Testis (tissue), 3 donors: ENCODE data around the gene CCL14. TPM values are rescaled to one million over a fixed set of nuclear protein-coding genes. Genes with fewer than 3 reads are reported as not detected.

Source experiments
- DNase-seq: peaks from one replicate; pipeline ENCODE4 v3.0.0-alpha.2; 2019
- H3K27ac ChIP-seq, 2 donors: fragments of 200-600 bp; sonication (generic); one replicate each; pipeline ENCODE4 v1.5.1; 2019
- H3K27me3 ChIP-seq: fragments of 200-600 bp; sonication (generic); one replicate; pipeline ENCODE4 v1.5.1; 2019
- H3K36me3 ChIP-seq: fragments of 200-600 bp; sonication (generic); one replicate; pipeline ENCODE4 v1.5.1; 2017; ENCODE audit warnings: low read depth; ENCODE audit errors: missing control alignments
- H3K4me1 ChIP-seq: fragments of 200-600 bp; sonication (generic); one replicate; pipeline ENCODE4 v1.5.1; 2019
- H3K4me3 ChIP-seq, 2 donors: fragments of 200-600 bp; sonication (generic); one replicate each; pipeline ENCODE4 v1.5.1; 2017 to 2019
- H3K9me3 ChIP-seq: fragments of 200-600 bp; sonication (generic); one replicate; pipeline ENCODE4 v1.5.1; 2017
- CTCF ChIP-seq, 3 experiments: fragments of 450-650 bp in 2 of 3; fragments of 200-600 bp in 1 of 3; sonication (generic) in 1 of 3; IDR thresholded peaks; one replicate each; pipeline ENCODE4 v1.5.1; 2016 to 2019; ENCODE audit warnings: antibody characterized with exemption in 3 of 3, mild to moderate bottlenecking in 2 of 3, moderate library complexity in 1 of 3
- POLR2A ChIP-seq: fragments of 450-650 bp; IDR thresholded peaks from one replicate; pipeline ENCODE4 v1.6.1; 2017; ENCODE audit warnings: antibody characterized with exemption, mild to moderate bottlenecking, moderate library complexity
- WGBS, 2 donors: methylation state at CpG; one replicate each; pipeline ENCODE4 v1.1.5; 2018; 5-methylcytosine and 5-hydroxymethylcytosine counted together
- intact Hi-C: fragments of 100-400 bp; cut with DNase I; formaldehyde crosslinking; loops from one replicate; pipeline ENCODE4 v1.15.1; 2023; ENCODE audit warnings: low total_unique reads
- polyA plus RNA-seq: library from polyadenylated mRNA; stranded (reverse); fragments of 350-450 nt; fragmentation: Illumina TruSeq; extraction: RNeasy Lipid Tissue Mini Kit (QIAGEN cat#74804); gene quantifications from one replicate; pipeline ENCODE4 v1.2.3, GENCODE V29; 2014; ENCODE audit warnings: low read depth, low replicate concordance; ENCODE audit not compliant: insufficient read depth
- total RNA-seq, 2 donors: library from RNA; depleted of rRNA; stranded (reverse); fragments of >200 nt; gene quantifications; one replicate each; pipeline ENCODE4 v1.2.3, GENCODE V29; 2016

CCL14 gene
- total and polyA plus RNA-seq, 3 donors from 2014 or later, result 11.4 to 57.5 (median 12.3) TPM

DNA sequence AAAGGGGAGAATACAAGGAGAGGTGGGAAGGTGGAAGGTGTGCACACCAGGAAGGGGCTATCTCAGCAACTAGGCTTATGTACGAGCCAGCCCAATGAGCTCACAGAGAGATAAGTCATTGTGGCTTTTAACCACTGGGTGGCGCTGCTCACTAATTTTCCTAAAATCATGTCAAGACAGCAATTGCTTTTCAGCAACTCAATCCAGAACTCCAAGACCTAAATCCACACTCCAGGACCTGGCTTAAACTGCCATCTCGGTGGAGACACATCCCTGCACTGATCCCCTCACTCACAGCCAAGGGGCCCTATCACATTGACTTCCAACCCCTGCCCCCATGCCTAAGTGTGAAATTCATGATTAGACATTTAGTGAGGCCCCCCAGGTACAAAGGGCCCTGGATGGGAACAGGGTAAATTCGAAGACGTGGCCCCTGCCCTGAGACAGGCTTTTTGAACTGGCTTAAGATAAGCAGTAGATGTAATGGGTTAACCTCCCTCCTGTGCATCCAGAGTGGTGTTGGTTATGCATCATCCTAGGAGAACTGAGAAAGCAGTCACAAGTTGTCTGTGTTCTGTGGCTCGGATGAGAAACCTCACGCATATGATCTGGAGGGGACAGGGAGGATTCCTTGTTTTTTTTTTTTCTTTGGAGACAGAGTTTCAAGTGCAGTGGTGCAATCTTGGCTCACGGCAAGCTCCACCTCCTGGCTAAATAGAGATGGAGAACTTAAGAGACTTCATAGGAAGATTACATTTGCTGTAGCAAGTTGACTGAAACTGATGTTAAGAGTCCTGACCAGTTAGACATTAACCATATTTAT is 16.8 kb downstream of the CCL14 start:
- H3K27me3 ChIP-seq, result no peaks in the 10 kb centered on the region
- WGBS, 2 donors, result 47% methylated on average over 8 of the region's 8 CpGs
- H3K4me3 ChIP-seq, result no peak overlapping the region
- intact Hi-C loops, result no loop called here
- DNase-seq, result peak; percentile 92
- no peak overlapping the region for H3K27ac ChIP-seq
- TF ChIP-seq CTCF (IDR thresholded peaks at IDR 0.05), result peak; percentile 67 to 88 (median 81)
- TF ChIP-seq POLR2A, result no peak
- H3K9me3 ChIP-seq, result no peaks in the 10 kb centered on the region
- H3K36me3 ChIP-seq, result no peaks in the 10 kb centered on the region
- H3K4me1 ChIP-seq, result no peaks in the 10 kb centered on the region

GRCh38 chr17:35968520-35969054 is 17.9 kb downstream of the CCL14 start:
- H3K4me3 ChIP-seq, result no peak overlapping the region
- no peak overlapping the region for H3K27ac ChIP-seq
- TF ChIP-seq CTCF (IDR thresholded peaks at IDR 0.05) (no peak), POLR2A (no peak)
- no peaks in the 10 kb centered on the region for H3K4me1 ChIP-seq
- 78 to 85% methylated on average over 10 of the region's 10 CpGs for WGBS, 2 donors
- H3K9me3 ChIP-seq, result no peaks in the 10 kb centered on the region
- DNase-seq, result no peak
- H3K27me3 ChIP-seq, result no peaks in the 10 kb centered on the region
- no peaks in the 10 kb centered on the region for H3K36me3 ChIP-seq
- intact Hi-C loops, result no loop called here

GRCh38 chr17:35965272-35965671 is 21.3 kb downstream of the CCL14 start:
- H3K4me3 ChIP-seq, result no peak overlapping the region
- intact Hi-C loops, result no loop called here
- H3K27me3 ChIP-seq, result no peaks in the 10 kb centered on the region
- TF ChIP-seq CTCF (IDR thresholded peaks at IDR 0.05), result no peak
- no peak for TF ChIP-seq POLR2A
- no peak overlapping the region for H3K27ac ChIP-seq
- WGBS, 2 donors, result 78 to 87% methylated on average over 7 of the region's 7 CpGs
- H3K9me3 ChIP-seq, result no peaks in the 10 kb centered on the region
- H3K4me1 ChIP-seq, result no peaks in the 10 kb centered on the region
- no peak for DNase-seq
- H3K36me3 ChIP-seq, result no peaks in the 10 kb centered on the region

- H3K4me3 ChIP-seq, result no peak overlapping the region
- no peaks in the 10 kb centered on the region for H3K4me1 ChIP-seq
- no peaks in the 10 kb centered on the region for H3K9me3 ChIP-seq
- DNase-seq, result no peak
- H3K27ac ChIP-seq, result no peak overlapping the region
- intact Hi-C loops, result no loop called here
- no peak for TF ChIP-seq CTCF (IDR thresholded peaks at IDR 0.05)
- no peak for TF ChIP-seq POLR2A
- 77 to 90% methylated on average over 6 of the region's 6 CpGs for WGBS, 2 donors
- H3K27me3 ChIP-seq, result no peaks in the 10 kb centered on the region
- H3K36me3 ChIP-seq, result no peaks in the 10 kb centered on the region
These were observed 22.9 kb downstream of the CCL14 start for GRCh38 chr17:35963663-35964062.
